ENCODE results near the gene FCER2.

DNA sequence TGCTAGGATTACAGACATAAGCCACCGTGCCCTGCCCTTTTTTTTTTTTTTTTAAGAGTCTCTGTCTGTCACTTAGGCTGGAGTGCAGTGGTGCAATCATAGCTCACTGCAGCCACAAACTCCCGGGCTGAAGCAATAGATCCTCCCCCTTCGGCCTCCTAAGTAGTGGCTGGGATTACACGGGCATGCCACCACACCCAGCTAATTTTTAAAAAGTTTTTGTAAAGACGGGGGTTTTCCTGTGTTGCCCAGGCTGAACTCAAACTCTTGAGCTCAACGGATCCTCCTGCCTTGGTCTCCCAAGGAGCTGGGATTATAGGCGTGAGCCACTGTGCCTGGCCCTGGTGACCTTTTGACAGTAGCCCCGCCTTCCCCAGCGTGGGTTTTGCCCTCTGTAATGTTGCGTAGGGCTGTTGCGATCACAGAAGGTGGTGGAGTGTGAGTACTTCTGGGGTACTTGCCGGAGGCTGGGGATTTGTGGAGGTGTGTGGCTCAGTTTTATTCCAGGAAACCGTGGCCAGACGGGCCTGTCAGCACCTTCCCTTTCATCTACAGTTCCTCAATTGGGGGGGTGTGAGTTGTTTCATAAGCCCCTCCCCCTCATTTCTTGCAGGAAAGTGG is 44.7 kb downstream of the FCER2 start:
- TF ChIP-seq CTCF (IDR thresholded peaks at IDR 0.05) = no peak
- no peak for TF ChIP-seq POLR2A (IDR thresholded peaks at IDR 0.05)
